Panc1 (cell line): ENCODE results near the gene LMBR1L.

Source experiments
- POLR2AphosphoS5 ChIP-seq: IDR thresholded peaks from 2 replicates; pipeline ENCODE4 v1.6.1; 2012; ENCODE audit warnings: mild to moderate bottlenecking, low read depth, low read length, moderate library complexity
- SIN3A ChIP-seq: IDR thresholded peaks from 2 replicates; pipeline ENCODE4 v1.6.1; 2012; ENCODE audit warnings: low read depth, mild to moderate bottlenecking, low read length, moderate library complexity, borderline replicate concordance; ENCODE audit not compliant: insufficient read depth
- TCF7L2 ChIP-seq: IDR thresholded peaks from 2 replicates; pipeline ENCODE4 v1.6.1; 2011; ENCODE audit warnings: mild to moderate bottlenecking, low read depth, low read length, inconsistent platforms
- TF ChIP-seq, protein P1 (sequence below): fragments of 450-650 bp; IDR thresholded peaks from 2 replicates; pipeline ENCODE4 v1.5.1; 2017; ENCODE audit warnings: mild to moderate bottlenecking
- TF ChIP-seq, protein P2 (sequence below), 2 experiments: IDR thresholded peaks; 2 replicates each; pipeline ENCODE4 v1.6.1; 2011 to 2012; ENCODE audit warnings: low read depth in 2 of 2, control low read depth in 1 of 2, low read length in 1 of 2, mild to moderate bottlenecking in 1 of 2, moderate library complexity in 1 of 2; ENCODE audit not compliant: insufficient read depth in 1 of 2

- TF ChIP-seq, protein P1, sequence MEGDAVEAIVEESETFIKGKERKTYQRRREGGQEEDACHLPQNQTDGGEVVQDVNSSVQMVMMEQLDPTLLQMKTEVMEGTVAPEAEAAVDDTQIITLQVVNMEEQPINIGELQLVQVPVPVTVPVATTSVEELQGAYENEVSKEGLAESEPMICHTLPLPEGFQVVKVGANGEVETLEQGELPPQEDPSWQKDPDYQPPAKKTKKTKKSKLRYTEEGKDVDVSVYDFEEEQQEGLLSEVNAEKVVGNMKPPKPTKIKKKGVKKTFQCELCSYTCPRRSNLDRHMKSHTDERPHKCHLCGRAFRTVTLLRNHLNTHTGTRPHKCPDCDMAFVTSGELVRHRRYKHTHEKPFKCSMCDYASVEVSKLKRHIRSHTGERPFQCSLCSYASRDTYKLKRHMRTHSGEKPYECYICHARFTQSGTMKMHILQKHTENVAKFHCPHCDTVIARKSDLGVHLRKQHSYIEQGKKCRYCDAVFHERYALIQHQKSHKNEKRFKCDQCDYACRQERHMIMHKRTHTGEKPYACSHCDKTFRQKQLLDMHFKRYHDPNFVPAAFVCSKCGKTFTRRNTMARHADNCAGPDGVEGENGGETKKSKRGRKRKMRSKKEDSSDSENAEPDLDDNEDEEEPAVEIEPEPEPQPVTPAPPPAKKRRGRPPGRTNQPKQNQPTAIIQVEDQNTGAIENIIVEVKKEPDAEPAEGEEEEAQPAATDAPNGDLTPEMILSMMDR, result no peak
- TF ChIP-seq, protein P2, sequence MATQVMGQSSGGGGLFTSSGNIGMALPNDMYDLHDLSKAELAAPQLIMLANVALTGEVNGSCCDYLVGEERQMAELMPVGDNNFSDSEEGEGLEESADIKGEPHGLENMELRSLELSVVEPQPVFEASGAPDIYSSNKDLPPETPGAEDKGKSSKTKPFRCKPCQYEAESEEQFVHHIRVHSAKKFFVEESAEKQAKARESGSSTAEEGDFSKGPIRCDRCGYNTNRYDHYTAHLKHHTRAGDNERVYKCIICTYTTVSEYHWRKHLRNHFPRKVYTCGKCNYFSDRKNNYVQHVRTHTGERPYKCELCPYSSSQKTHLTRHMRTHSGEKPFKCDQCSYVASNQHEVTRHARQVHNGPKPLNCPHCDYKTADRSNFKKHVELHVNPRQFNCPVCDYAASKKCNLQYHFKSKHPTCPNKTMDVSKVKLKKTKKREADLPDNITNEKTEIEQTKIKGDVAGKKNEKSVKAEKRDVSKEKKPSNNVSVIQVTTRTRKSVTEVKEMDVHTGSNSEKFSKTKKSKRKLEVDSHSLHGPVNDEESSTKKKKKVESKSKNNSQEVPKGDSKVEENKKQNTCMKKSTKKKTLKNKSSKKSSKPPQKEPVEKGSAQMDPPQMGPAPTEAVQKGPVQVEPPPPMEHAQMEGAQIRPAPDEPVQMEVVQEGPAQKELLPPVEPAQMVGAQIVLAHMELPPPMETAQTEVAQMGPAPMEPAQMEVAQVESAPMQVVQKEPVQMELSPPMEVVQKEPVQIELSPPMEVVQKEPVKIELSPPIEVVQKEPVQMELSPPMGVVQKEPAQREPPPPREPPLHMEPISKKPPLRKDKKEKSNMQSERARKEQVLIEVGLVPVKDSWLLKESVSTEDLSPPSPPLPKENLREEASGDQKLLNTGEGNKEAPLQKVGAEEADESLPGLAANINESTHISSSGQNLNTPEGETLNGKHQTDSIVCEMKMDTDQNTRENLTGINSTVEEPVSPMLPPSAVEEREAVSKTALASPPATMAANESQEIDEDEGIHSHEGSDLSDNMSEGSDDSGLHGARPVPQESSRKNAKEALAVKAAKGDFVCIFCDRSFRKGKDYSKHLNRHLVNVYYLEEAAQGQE (IDR thresholded peaks at IDR 0.05; ENCODE audit: insufficient read depth in 1 of 2, low read depth in 2 of 2, low read length in 1 of 2), result no peak
- TF ChIP-seq POLR2AphosphoS5 (no peak), TCF7L2 (no peak), SIN3A (no peak)
Observed at GRCh38 chr12:49079793-49080192, 30.9 kb downstream of the LMBR1L start.
